ENCODE measurements around the gene IL17D.
"Not testable (repeated sequence)": the region's sequence is repeated elsewhere in the genome, so short reads cannot be mapped to it uniquely, and the experiment has no call there.

The IL17D gene, protein sequence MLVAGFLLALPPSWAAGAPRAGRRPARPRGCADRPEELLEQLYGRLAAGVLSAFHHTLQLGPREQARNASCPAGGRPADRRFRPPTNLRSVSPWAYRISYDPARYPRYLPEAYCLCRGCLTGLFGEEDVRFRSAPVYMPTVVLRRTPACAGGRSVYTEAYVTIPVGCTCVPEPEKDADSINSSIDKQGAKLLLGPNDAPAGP

DNA sequence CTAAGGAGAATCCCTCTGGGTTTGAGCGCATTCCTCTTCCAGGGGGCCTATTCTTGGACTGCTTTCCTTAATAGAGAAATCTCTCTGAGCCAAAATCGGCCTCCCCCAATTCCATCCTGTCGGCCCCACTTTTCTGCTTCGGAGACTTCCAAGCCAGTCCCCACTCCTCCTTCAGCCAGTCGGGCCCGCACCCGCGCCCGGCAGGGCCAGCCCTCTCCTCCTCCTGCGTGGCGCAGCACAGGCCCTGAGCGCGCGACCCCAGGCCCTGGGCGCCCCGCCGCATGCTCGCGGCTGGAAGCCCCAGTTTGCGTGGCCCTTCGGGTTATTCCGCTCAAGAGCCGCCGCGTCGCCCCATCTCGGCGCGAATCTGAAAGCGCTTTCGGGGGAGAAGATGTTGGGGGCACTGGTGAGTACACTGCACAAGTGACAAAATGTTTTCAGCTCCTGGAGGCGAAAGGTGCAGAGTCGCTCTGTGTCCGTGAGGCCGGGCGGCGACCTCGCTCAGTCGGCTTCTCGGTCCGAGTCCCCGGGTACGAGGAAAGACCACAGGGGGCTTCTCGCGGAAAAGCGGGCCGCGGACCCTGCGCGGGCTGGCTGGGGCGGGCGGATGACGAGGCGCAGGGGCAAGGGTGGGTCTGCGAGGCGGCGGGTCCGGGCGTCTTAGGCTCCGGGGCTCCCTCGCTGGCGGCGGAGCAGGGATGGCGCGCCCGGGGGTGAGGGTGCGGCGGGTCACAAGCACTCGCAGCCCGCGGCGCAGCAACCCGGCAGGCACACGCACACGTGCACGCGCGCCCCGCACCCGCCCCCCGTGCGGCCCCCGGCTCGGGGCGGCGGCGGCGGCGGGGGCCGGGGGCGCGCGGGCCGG is at the start of gene IL17D:
Gene IL17D (plus strand): TSS at position 785 of the 865 bp plus-strand sequence. CDS start 303 bp downstream, outside the sequence.
- no peak for DNase-seq

DNA sequence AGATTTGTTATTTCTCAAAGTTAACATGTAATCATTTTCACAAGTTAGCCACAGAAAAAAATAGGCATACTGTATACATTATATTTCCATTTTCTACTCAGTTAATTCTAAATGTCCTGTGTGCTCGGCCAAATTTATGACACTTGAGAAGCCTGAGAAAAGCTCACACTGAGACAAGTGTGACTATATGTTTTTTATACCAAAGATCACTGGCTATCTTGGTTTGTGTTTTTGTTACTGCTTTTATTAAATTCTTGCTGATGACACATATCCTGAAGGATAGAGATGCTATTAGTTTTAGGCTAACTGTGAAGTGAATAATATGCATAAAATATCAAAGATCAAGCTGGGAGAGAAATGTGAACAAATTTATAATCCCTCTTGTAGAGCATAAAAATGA is 49.3 kb upstream of the IL17D start:
- DNase-seq: no peak

DNA sequence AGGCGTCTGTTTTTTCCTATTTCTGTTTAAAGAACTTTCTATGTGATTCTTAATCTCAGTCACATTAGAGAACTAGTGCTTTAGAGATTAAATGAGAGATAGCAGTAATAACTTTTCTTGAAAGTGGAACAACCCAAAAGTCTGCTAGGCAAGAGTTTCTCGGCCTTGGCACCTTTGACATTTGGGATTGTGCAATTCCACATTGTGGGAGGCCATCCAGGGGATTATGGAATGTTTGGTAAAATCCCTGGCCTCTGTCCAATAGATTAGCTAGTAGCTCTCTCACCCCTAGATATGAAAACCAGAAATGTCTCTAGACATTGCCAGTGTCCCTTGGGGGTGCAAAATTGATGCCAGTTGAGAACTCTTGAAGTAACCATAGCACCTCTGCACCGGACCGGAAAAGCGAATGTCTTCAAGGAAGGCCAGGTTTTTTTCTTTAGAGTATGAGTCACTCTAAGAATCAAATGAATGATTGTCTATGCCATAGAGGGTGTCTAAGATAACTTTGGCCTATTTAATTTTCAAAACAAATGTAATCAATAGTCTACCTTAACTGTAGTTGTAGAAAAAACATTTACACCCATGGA is 45.0 kb upstream of the IL17D start:
- DNase-seq: no peak

DNA sequence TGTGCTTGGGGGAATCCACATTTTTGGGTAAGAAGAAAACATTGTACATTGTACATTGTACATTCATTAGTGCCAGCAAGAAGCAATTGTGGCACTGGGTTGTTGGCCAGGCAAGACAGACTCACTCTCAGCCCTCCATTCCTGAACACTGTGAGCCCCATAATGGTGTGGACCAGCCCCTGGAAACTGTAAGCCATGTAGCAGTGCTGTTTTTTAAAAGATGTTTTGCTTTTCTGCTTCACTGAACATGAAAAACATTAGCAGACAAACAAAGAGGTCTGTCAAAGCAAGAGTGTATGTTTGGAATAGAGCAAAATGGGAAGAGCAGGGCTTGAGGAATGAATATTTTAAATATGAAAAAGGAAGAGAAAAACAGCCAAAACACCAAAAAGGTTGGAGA is 39.1 kb upstream of the IL17D start:
- no peak for DNase-seq

DNA sequence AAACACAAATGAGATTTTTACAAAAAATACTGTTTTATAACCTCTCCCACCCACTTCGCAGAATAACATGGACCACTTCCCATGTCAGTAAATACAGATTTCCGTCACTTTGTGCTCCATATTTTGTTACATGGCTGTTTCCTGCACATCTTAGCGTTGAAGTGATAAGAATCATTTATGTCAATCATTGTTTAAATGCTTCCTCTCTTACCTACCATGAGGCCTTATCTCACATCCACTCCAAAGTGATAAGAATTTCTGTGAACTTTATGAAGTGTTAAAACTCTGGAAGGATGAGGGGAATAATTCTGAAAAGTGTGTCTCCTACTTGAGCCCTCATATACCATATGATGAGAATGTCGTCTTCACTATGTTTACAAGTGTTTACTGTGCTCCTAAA is 36.6 kb upstream of the IL17D start:
- no peak for DNase-seq

DNA sequence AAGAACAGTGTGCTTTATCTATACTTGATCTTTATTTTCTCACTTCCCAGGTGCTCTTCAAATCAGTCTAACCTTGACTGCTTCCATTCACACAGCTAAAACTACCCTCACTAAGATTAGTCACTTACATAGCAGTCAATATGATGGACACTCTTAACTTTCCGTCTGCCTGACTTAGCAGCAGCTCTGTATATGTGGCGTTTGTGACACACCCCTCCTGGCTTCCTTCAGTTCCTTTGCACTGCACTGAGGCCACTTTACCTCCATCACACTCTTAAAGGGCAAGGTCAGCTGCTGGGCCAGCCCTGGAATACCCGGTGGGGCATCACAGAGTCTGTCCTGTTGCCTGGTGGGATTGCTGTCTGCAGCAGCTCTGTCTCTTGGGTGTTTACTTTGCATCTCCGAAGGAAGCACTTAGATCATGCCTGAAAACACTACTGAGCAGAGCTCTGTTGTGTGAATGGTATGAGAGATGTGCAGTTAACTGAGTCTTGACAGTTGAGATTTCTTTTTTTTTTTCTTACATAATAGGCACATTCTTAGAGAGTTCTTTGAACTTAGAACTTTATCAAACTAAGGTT is 35.6 kb upstream of the IL17D start:
- DNase-seq: no peak

DNA sequence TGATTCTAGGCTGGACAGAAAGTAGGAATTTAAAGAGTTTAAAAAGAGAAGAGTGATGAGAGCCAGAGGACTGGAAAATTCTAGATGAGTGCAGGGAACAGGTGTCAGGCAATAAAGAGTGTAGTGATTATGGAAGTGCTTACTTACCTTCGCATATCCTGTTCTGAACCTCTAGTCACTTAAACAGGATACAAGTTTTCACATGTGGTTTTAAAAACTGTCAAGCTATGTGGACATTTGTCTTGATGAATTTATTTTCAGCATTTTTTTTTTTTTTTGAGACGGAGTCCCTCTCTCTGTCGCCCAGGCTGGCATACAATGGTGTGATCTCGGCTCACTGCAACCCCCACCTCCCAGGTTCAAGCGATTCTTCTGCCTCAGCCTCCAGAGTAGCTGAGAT is 34.3 kb upstream of the IL17D start:
- DNase-seq: no peak

DNA sequence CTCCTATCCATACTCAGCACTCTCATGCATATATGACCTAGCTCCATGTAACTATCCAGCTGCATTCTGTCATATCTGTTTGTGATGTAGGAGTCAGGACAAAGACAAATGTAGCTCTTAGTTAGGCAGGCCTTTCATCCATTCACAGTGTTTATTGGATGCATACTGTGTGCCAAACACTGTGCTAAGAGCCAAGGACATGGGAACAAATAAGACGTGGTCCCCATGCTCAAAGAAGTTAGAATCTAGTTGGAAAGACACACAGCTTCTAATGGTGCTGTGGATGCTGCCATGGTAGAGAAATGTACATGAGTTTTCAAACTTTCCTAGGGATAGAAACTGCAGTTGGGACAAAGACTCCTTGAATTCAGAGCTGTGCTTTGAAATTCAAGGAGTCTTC is 31.7 kb upstream of the IL17D start:
- DNase-seq: no peak

DNA sequence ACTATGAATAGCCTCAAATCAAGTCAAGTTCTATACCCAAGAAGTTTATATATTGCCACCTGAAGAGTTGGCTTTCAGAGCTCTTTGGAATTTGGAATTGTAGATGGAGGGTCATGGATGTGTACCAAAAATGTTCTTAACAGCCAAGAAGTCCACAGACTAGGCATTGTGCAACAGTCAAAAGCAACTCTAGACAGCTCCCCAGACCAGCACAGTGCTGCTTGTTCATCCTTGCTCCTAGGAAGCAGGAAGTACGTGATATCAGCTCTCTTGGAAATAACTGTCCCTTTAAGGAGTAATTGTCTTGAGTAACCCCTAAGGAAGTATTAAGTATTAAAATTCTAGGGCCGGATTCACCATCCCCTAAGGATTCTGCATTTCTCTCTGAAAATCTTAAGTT is 30.7 kb upstream of the IL17D start:
- no peak for DNase-seq

DNA sequence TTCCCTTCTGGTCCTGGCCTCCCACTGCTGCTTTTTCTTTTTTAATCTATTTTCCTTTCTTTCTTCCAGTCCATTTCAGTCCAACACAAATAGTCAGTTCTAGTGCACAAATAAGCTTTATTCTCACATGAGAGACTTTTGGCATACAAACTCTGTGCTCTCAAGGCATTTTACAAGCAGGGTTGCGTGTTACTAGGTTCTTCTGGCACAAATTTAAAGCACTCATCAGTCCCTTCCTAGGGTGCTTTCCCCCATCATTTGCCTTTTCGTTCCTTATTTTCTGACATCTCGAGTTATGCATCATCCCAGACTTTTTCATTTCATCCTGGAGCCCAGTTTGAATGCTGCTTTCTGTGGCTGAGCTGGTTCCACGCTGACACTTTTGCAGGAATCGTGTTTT is 29.8 kb upstream of the IL17D start:
- no peak for DNase-seq

DNA sequence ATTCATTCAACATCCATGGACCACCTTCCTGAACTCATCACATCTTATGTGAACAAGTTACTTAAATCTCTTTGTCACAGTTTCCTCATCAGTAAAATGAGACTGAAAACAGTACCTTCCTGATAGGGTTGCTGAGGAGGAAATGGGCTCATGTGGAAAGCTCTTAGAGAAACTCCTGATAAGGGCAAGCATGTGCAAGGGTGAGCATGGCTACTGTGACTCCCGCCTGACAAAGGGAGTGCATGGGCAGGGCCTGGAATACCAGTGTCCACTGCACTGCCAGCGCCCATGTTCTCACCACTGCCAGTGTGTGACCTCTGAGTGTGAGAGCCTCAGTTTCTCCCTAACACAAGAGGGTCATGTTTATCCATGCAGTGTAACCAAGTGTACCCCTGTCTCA is 27.3 kb upstream of the IL17D start:
- no peak for DNase-seq

DNA sequence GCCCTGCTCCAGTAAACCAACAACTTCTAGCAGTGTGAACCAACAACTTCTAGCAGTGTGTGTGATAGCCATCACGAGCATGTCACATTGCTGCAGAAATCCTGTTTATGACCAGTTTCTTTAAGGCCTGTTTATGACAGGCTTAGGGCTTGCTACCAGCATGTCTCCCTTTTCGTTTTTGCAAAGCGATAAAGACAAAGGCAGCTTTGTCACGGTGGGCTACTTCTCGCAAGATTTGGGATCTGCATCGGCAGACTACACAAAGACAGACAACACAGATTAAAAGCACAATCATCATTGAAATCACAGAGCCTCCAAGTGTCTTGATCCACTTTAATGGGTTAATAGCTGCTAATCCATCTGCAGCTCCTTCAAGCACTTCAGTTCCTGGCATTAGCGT is 24.9 kb upstream of the IL17D start:
- not testable (repeated sequence) for DNase-seq

DNA sequence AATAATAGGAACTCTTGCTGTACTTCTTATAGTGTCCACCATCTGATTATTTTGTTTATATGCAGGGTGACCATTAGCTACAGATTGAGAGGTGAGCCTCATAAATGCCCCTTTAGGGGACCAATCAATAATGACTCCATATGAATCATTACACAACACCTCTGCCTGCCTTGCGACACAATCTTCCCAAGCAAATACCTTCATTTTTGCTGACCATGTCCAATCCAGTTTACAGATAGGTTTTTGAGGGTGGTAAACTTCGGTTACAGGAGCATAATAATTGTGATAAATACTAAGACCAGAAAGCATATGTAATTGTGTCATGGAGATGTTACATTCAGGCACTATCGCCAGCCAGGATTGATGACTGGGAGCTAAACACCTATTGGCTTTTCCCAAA is 23.6 kb upstream of the IL17D start:
- no peak for DNase-seq

DNA sequence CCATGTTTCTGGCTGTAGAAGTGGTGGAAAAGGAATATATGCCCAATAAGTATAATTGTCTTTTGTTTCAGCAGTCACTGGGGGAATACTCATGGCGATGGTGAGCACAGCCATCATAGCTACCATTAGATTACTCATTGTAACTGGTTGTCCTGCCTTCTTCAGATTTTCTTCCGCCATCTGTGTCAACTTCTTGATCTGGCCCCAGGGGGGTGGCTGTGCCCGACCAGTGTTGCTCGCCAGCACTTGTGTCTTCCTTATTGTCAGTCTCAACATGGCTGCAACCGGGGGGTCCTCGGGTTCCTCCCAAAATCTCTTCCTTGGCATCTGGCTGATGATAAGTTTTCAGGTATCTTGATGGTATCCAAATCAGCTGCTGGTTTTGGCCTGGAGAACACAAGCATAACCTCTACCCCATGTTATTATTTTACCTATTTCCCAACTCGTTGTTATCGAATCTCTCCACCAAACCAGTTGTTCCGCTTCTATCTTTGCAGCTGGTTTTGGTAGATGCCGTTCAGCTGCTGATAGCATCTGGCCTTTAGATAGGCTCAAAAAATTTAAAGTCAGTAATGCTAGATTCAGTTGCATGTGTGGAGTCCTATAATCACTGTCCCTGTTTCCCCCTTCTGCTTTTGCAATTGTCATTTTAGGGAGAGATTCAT is 23.0 kb upstream of the IL17D start:
- DNase-seq: no peak

DNA sequence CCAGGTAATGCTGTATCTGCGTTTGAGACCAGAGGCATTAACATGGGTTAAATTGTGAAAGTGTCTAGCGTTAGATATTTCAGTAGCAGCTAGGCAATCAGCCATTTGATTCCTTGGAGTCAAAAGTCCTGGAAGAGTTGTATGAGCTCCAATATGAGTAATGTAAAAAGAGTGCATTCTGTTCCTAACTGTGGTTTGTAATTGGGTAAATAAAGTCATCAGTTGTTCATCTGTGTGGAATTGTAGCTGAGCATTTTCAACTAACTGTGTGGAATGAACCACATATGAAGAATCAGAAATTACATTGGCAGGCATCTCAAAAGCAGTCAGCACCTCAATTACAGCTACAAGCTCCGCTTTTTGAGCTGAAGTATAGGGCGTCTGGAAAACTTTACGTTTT is 22.0 kb upstream of the IL17D start:
- not testable (repeated sequence) for DNase-seq

DNA sequence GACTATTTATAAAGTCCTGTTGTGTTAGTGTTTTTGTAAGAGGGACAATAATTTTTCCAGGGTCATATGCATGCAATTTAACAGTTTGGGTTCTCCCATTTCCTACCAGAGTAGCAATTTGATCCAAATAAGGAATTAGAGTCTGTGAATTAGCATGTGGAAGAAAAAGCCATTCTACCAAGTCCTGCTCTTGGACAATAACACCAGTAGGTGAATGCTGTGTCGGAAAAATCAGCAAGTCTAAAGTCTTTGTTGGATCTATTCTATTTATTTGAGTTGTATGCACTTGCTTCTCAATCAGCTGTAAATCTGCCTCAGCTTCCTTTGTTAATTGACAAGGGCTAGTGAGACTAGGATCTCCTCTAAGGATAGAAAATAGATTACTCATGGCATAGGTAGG is 21.4 kb upstream of the IL17D start:
- no peak for DNase-seq

DNA sequence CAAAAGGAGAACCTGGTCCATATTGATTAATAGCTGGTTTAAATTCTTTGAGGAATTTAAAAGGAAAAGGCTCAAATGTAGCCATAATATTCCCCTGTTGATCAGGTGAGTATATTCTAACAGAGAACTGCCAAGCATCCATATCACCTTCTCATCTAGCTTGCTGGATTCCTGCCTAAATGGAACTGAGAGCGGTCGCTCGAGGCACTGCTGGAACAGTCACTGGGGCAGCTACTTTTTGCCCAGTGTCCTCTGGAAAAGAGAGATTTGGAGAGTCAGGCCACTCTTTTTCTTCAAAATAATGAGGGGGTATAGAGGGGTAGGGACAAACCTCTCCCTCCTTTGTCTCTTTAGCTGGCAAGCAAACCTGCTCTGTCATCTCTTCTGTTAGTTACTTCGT is 19.5 kb upstream of the IL17D start:
- no peak for DNase-seq

DNA sequence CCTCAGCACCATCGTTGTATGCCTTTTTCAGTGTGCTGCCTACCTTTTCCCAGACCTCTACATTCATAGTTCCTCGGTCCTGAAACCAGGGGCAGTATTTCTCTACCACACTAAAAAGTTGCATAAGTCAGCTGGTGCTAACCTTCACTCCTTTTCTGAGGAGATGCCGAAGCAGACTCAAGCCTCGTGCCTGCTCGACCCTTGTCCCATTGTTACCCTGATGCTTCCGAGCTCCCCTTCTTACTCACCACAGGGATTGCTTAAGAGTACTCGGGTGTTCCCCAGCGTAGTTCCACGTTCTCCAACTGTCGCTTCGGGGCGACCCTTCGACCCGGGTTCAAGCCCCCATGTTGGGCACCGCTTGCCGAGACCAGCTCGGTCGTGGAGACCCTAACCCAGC is 19.0 kb upstream of the IL17D start:
- no peak for DNase-seq

DNA sequence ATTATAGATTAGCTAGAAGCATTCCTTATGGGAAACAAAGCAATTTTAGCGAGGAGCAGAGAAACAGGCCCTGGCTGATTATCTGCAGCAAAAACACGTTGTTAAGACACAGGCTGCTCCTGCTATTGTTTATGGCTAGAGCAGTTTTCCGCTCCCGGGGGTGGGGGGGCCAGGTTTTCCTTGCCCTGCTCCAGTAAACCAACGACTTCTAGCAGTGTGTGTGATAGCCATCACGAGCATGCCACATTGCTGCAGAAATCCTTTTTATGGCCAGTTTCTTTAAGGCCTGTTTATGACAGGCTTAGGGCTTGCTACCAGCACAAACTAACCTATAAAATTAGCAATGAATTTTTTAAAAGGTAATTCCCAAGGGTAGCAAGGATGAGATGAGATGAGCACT is 18.4 kb upstream of the IL17D start:
- DNase-seq: no peak

DNA sequence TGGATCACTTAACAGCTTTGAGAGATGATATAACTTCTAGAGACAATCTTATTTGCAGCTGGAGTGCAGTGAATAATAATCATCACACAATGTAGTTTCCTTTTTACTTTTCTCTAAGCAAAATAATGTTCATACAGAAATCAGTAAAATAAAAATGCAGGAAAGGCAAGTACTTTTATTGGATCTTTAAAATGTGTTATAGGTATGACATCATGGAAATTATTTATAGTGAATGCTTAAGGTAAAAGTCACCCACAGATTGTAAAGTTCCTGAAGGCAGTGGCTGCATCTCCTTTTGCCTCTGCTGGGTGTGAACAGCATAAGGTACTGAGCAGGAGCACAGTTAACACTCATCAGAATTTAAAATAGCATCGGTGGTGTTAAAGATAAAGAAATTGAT is 17.3 kb upstream of the IL17D start:
- DNase-seq: no peak

DNA sequence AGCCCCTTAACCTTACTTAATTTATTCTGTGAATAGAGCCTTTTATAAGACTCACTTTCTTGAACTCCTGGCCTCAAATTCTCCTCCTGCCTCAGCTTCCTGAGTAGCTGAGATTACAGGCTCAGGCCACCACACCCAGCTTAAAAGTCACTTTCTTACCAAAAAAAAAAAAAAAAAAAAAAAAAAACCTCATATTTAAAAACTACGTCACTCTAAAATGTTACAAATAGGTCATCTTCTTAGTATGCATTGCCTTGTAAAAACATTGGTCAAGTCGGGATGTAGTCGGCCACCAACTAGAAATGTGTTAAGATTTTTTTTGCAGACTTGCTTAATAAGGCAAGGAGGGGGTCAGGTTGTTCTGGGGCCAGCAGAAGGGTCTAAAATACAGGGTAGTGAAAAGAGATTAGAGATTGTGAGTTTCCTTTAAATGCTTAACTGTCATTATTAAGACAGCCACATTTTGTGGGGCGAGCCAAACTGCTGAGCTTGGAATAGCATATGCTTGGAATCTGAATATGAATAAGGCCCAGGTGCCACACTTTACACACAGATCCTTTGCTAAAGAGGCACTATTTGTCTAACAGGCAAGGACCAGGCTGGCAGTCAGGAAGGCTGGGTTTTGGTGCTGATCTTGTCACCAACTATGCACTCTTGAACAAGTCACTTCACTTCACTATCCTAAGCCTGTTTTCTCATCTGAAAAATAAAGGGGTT is 16.5 kb upstream of the IL17D start:
- DNase-seq: no peak

DNA sequence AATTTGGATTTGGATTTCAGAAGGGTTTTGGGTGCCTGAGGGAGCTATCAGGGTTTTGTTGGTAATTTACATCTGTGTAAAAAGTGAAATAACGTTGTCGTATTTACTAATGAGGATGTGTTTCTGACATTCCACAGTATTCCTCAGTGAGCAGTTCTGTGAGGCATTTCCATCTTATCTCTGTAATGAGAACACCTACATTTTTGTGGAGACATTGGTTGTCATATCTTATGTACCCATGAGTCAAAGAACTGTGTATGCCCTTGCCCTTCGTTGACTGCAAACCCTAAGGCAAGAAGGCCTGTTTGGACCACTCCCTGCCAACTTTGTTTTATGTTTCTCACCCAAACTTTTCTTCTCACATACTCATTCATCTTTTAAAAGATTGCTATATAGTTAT is 14.2 kb upstream of the IL17D start:
- DNase-seq: no peak

DNA sequence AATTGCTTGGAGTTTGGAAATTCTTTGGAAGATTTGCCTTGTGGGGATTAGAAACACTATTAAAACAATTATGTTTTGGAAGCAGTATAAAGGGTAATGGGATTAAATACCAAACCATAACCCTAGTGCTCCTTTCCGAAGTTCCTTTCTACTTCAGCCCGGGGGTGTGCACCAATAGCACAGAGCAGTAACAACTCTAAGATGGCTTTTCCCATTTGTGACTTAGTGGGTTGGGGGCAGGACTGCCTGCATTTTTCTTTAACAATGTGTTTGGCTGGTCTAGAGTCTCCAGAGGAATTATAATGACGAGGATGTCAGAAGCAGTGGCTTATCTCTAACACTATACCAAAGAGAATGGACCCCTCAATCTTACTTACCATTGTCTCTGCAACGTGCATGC is 11.9 kb upstream of the IL17D start:
- no peak for DNase-seq
